GM12878 (cell line): Measurements from ENCODE around the gene TIMM10. TPM values are rescaled to one million over a fixed set of nuclear protein-coding genes. Genes with fewer than 3 reads are reported as not detected.

Source experiments
- ASH2L ChIP-seq: fragments of 300-600, 200-600 bp; sonication (generic); IDR thresholded peaks from 2 replicates; pipeline ENCODE4 v1.6.1; 2017; ENCODE audit warnings: low read depth, mild to moderate bottlenecking, borderline replicate concordance
- ATF3 ChIP-seq: IDR thresholded peaks from 2 replicates; pipeline ENCODE4 v1.6.1; 2011; ENCODE audit warnings: low read depth, mild to moderate bottlenecking, low read length, moderate library complexity, borderline replicate concordance; ENCODE audit errors: extremely low read depth
- BHLHE40 ChIP-seq, 2 experiments: fragments of 450-650 bp in 1 of 2; IDR thresholded peaks; 2 replicates each; pipeline ENCODE4 v1.6.1; 2011 to 2017; ENCODE audit warnings: low read depth in 2 of 2, borderline replicate concordance in 1 of 2, improper control_type of control experiment in 1 of 2, low read length in 1 of 2, mild to moderate bottlenecking in 1 of 2
- DPF2 ChIP-seq: fragments of 450-650 bp; IDR thresholded peaks from 2 replicates; pipeline ENCODE4 v1.6.1; 2017; ENCODE audit warnings: mild to moderate bottlenecking
- GATAD2B ChIP-seq: fragments of 450-650 bp; conservative IDR thresholded peaks from 2 replicates; pipeline ENCODE4 v1.6.1; 2017; ENCODE audit warnings: low read depth, mild to moderate bottlenecking, moderate library complexity
- HDAC6 ChIP-seq: fragments of 200-600 bp; sonication (generic); IDR thresholded peaks from one replicate; pipeline ENCODE4 v1.8.0; 2017; ENCODE audit warnings: antibody characterized with exemption; ENCODE audit not compliant: unreplicated experiment
- IRF5 ChIP-seq: fragments of 450-650 bp; IDR thresholded peaks from 2 replicates; pipeline ENCODE4 v1.6.1; 2017; ENCODE audit warnings: borderline replicate concordance
- MAX ChIP-seq: IDR thresholded peaks from 2 replicates; pipeline ENCODE4 v1.6.1; 2012; ENCODE audit warnings: low read depth, low read length, improper control_type of control experiment
- MEF2B ChIP-seq: fragments of 450-650 bp; IDR thresholded peaks from 2 replicates; pipeline ENCODE4 v1.6.1; 2018; ENCODE audit warnings: mild to moderate bottlenecking, moderate library complexity; ENCODE audit not compliant: partially characterized antibody, poor library complexity, severe bottlenecking
- NRF1 ChIP-seq: conservative IDR thresholded peaks from 2 replicates; pipeline ENCODE4 v1.6.1; 2011; ENCODE audit warnings: mild to moderate bottlenecking, low read depth, low read length, improper control_type of control experiment
- POLR2A ChIP-seq: IDR thresholded peaks from 2 replicates; pipeline ENCODE4 v1.6.1; 2011; ENCODE audit warnings: low read depth, mild to moderate bottlenecking, low read length
- PRDM15 ChIP-seq: fragments of 450-650 bp; formaldehyde crosslinking; IDR thresholded peaks from 2 replicates; pipeline ENCODE4 v1.4.0; 2020; ENCODE audit warnings: mild to moderate bottlenecking, moderate library complexity
- RAD51 ChIP-seq: fragments of 450-650 bp; IDR thresholded peaks from 2 replicates; pipeline ENCODE4 v1.6.1; 2016; ENCODE audit warnings: moderate library complexity, mild to moderate bottlenecking, inconsistent platforms
- SIN3A ChIP-seq: IDR thresholded peaks from 2 replicates; pipeline ENCODE4 v1.6.1; 2012; ENCODE audit warnings: low read depth, low read length, improper control_type of control experiment
- TCF12 ChIP-seq: IDR thresholded peaks from 2 replicates; pipeline ENCODE4 v1.6.1; 2011; ENCODE audit warnings: low read depth, mild to moderate bottlenecking, low read length
- USF2 ChIP-seq: IDR thresholded peaks from 2 replicates; pipeline ENCODE4 v1.6.1; 2011; ENCODE audit warnings: low read depth, low read length, improper control_type of control experiment, borderline replicate concordance
- ZNF217 ChIP-seq: fragments of 450-650 bp; IDR thresholded peaks from 2 replicates; pipeline ENCODE4 v1.6.1; 2017; ENCODE audit warnings: antibody characterized with exemption, mild to moderate bottlenecking
- ZSCAN29 ChIP-seq: fragments of 450-650 bp; IDR thresholded peaks from 2 replicates; pipeline ENCODE4 v1.6.1; 2017; ENCODE audit warnings: mild to moderate bottlenecking, moderate library complexity
- polyA plus RNA-seq, 11 experiments: library from polyadenylated mRNA; depleted of rRNA in 4 of 11; unstranded in 6 of 11; stranded (reverse) in 5 of 11; fragments of >200 nt; fragmentation: Nextera tagmentation in 4 of 11; fragmentation: Illumina TruSeq in 1 of 11; extraction: Ambion mirVana in 4 of 11; extraction: Trizol in 1 of 11; gene quantifications; 1 replicate in 1 of 11; 2 replicates in 10 of 11; pipeline versions ENCODE4 v1.2.1 to v1.2.3, GENCODE V29; 2011 to 2016; ENCODE audit warnings: inconsistent platforms in 2 of 11, missing spikeins in 2 of 11, low read depth in 1 of 11
- total RNA-seq, 4 experiments: library from RNA; depleted of rRNA in 3 of 4; stranded (reverse); fragments of >200 nt in 3 of 4; fragmentation: Illumina TruSeq in 1 of 4; extraction: Trizol in 1 of 4; gene quantifications; 2 replicates each; pipeline versions ENCODE4 v1.2.1 to v1.2.3, GENCODE V29; 2013 to 2021
- TF ChIP-seq, protein P1 (sequence below): IDR thresholded peaks from 2 replicates; pipeline ENCODE4 v1.6.1; 2011; ENCODE audit warnings: borderline replicate concordance, low read depth, mild to moderate bottlenecking, moderate library complexity, mixed read lengths, low read length; ENCODE audit not compliant: insufficient read depth; ENCODE audit errors: extremely low read length

TIMM10 gene
- total and polyA plus RNA-seq, 10 of the 15 experiments (the other 5 are each of a cell fraction or from before 2014, with no cell fraction given) = 148 to 898 (median 206) TPM

DNA sequence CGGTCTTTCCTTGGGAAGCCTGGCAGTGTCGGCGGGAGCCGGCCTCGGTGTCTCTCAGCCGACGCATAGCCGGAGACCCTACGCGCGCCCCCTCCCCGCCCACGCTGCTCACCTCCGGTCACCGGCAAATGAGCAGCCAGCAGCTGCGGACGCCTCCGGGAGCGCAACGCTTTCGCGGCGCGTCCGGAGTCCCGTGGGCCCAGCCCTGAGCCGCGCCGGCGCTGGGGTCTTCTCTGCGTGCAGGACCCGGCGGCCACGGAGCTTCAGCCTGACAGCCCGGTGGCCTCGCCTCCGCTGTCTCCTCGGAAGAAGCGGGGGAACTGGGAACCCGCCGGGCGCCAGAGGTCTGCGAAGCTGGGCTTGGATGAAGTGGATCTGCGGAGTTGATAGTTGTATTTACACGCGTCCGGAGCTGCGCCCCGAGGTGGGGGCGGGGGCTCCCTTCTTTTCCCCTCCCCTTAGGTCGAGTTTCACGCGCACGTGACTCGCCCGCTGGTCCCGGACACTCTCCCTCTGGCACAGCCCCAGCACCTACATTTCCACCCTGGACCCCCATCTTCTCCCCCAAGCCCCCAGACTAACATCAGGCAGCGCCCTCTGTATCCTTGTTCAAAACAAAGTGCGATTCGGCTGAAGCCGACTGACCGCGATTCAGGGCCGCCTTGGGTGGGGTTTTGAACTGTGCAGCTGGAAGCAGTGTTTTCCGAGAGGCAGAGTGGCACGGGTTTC lies 15.1 kb downstream of the TIMM10 start, which contains the start of gene SLC43A1 (continued):
- TF ChIP-seq IRF5 (no peak), ASH2L (no peak), HDAC6 (peak; percentile 86), ZNF217 (0 out of 2 replicates have a peak, but pooled peaks have one; percentile 5), NRF1 (no peak), ZSCAN29 (no peak), BHLHE40 (IDR thresholded peaks at IDR 0.05; ENCODE audit: borderline replicate concordance in 1 of 2, low read depth in 2 of 2, low read length in 1 of 2) (peak; percentile 89 to 95), MAX (peak; percentile 73), ATF3 (peak; percentile 14; the same call in 1 of the 2 replicates), DPF2 (peak; percentile 63), SIN3A (peak; percentile 65; the same call in 1 of the 2 replicates), POLR2A (peak; percentile 25; the same call in 1 of the 2 replicates), PRDM15 (no peak), RAD51 (peak; percentile 90), GATAD2B (0 out of 2 replicates have a peak, but pooled peaks have one; percentile 45), MEF2B (peak; percentile 19), TCF12 (no peak), USF2 (peak; percentile 46)
- TF ChIP-seq, protein P1, sequence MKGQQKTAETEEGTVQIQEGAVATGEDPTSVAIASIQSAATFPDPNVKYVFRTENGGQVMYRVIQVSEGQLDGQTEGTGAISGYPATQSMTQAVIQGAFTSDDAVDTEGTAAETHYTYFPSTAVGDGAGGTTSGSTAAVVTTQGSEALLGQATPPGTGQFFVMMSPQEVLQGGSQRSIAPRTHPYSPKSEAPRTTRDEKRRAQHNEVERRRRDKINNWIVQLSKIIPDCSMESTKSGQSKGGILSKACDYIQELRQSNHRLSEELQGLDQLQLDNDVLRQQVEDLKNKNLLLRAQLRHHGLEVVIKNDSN = peak; percentile 82
